Uterus (tissue), 2 donors: ENCODE results near the gene LRP1B.

ENCODE experiments used
- POLR2A ChIP-seq, 2 donors: fragments of 450-650 bp; IDR thresholded peaks; one replicate each; pipeline ENCODE4 v1.6.1; 2016; ENCODE audit warnings: antibody characterized with exemption in 2 of 2, mild to moderate bottlenecking in 1 of 2, moderate library complexity in 1 of 2
- TF ChIP-seq, protein P1 (sequence below), 4 experiments: fragments of 200-600 bp in 2 of 4; fragments of 450-650 bp in 2 of 4; sonication (generic) in 2 of 4; IDR thresholded peaks; one replicate each; pipeline ENCODE4 v1.5.1; 2016 to 2019; ENCODE audit warnings: antibody characterized with exemption in 4 of 4, mild to moderate bottlenecking in 2 of 4, moderate library complexity in 1 of 4

DNA sequence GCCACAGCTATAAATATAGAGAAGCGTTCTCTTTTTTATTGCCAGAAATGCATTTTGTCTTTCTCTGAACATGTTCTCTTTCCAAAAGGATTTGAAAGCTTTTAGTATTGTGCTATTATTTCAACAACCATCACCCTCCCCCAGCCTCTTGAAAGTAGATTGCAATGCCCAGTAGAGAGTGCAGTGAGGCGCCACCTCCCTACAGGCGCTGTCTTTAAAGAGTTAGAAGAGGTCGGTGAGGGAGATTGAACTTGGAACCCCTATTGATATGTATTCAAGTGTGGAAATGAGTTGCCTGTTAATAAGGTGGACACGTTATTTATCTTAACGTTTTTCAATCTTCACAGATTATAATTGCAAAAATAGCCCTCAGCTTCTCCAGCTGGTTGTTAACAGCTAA is 360.3 kb downstream of the LRP1B start:
- no peak for TF ChIP-seq POLR2A (IDR thresholded peaks at IDR 0.05)
- TF ChIP-seq, protein P1, sequence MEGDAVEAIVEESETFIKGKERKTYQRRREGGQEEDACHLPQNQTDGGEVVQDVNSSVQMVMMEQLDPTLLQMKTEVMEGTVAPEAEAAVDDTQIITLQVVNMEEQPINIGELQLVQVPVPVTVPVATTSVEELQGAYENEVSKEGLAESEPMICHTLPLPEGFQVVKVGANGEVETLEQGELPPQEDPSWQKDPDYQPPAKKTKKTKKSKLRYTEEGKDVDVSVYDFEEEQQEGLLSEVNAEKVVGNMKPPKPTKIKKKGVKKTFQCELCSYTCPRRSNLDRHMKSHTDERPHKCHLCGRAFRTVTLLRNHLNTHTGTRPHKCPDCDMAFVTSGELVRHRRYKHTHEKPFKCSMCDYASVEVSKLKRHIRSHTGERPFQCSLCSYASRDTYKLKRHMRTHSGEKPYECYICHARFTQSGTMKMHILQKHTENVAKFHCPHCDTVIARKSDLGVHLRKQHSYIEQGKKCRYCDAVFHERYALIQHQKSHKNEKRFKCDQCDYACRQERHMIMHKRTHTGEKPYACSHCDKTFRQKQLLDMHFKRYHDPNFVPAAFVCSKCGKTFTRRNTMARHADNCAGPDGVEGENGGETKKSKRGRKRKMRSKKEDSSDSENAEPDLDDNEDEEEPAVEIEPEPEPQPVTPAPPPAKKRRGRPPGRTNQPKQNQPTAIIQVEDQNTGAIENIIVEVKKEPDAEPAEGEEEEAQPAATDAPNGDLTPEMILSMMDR (IDR thresholded peaks at IDR 0.05): no peak
